GM18526 (cell line): ENCODE data around the gene ZNF470.

Experiments
- POLR2A ChIP-seq: IDR thresholded peaks from 3 replicates; pipeline ENCODE4 v1.6.1; 2011; ENCODE audit not compliant: insufficient read length; ENCODE audit errors: extremely low read depth

The ZNF470 gene

DNA sequence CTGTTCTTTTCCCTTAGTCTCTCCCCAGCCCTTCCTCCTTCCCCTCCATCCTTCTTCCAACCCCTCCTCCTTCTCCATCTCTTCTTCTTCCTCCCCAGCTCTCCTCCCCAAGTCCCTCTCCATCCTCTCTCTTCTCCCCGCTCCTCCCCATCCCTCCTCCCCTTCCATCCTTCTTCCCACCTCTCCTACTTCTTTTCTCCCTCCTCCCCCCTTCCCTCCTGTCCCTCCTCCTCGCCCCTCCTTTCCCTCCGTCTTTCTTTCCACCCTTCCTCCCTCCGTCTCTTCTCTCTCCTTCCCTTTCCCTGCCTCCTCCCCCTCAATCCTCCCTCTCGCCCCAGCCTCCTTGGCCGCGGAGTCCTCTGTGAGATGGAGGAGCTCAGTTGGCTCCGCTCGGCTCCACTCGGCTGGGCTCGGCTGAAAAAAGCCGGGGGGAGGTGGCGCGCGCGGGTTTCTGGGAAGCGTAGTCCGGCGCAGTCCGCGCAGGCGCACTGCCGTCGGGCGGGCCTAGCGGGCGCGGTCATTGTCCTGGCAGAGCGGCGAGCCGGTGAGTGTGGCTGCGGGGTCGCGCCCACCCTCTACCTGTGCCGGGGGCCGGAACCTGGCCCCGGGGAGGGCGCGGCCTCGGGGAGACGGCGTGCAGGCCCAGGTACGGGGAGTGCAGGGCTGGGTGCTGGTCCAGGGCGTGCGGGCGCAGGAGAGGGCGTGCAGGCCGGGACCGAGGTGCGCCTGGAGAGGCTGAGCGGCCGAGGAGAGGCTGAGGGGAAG is 27.7 kb downstream of the ZNF470 start, which contains the start of gene ZNF71:
TSS of gene ZNF71 (plus strand) at position 520 of the 765 bp plus-strand sequence. CDS start 6,257 bp downstream, outside the sequence.
- no peak for TF ChIP-seq POLR2A

DNA sequence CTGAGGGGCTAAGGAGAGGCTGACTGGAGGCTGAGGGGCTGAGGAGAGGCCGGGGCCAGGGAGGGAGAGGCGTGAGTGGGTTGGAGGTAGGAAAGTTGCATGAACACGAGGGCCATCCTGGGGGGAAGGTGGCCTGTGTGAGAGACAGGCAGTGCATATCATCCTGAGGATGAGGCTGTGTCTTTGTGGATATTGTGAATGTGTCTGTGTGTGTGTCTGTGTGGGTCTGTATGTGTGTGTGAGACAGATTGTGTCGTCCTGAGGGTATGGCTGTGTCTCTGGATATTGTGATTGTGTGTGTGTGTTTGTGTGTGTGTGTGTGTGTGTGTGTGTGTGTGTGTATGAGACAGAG is 28.3 kb downstream of the ZNF470 start:
- no peak for TF ChIP-seq POLR2A

DNA sequence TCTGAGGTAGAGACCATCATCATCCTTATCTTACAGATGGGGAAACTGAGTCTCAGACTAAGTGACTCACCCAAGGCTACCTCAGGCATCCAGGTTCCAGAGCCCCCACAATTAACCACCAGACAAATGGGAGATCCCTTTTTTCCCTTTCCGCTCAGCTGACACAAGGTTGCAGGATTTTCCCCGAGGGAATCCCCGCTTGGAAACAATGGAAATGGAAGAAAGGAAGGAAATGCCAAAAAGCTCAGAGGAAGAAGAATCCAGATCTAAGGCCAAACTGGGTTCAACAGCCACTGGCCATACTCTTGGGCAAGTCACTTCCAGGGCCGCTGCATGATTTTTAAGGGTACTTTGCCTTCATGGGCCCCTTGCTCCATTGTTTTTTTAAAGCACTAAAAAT is 29.4 kb downstream of the ZNF470 start:
- TF ChIP-seq POLR2A, result no peak

DNA sequence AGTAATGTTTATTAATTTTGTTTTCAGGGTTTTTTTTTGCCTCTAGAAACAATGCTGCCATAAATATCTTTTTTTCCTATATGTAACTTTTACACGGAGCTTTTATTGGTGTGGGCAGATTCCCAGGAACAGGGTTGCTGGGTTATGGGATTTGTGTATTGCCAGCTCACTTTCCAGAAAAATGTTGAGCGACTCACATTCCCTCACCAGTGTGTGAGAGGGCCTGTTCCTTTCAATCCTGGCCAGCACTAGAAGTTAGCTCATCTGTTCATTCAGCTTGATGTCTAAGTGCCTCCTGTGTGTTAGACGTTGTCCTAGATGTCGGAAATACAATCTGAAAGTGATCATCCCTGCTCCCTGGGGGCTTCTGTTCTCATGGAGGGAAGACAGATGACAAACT is 30.4 kb downstream of the ZNF470 start:
- no peak for TF ChIP-seq POLR2A

DNA sequence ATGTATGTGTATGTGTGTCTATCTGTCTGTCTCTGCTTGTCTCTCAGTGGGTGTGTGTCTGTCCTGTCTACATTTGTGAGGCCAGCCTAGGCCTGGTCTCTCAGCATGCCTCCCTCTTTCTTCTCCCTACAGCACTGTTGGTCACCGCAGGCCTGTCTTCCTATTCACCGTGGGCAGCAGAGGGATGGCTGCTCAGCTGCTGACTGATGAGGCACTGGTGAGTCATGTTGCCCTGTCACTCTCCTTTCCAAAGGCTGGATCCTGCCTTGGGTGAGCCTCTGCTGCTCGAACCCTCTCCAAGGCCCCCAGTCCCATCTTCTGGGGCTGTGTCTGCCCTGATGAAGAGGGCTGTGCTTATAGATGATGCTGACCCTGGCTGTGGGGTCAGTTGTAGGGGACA is 34.1 kb downstream of the ZNF470 start:
- TF ChIP-seq POLR2A, result no peak

DNA sequence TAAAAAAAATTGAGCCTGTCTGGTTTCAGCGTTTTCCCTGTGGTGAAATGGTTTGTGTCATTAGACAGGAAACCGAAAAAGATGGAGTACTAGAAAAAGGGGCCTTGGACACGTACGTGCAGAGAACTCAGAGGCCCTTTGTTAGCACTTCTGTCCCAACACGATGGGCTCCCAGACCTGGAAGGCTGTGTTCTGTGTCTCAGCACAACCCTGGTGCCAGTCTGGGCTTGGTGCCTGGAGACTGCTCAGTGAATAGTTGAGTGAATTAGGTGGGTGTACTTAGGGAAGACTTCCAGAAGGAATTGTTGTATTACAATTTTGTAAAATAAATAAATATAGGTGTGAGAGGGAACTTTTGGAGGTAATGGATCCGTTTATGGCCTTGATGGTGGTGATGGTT is 36.6 kb downstream of the ZNF470 start:
- no peak for TF ChIP-seq POLR2A

DNA sequence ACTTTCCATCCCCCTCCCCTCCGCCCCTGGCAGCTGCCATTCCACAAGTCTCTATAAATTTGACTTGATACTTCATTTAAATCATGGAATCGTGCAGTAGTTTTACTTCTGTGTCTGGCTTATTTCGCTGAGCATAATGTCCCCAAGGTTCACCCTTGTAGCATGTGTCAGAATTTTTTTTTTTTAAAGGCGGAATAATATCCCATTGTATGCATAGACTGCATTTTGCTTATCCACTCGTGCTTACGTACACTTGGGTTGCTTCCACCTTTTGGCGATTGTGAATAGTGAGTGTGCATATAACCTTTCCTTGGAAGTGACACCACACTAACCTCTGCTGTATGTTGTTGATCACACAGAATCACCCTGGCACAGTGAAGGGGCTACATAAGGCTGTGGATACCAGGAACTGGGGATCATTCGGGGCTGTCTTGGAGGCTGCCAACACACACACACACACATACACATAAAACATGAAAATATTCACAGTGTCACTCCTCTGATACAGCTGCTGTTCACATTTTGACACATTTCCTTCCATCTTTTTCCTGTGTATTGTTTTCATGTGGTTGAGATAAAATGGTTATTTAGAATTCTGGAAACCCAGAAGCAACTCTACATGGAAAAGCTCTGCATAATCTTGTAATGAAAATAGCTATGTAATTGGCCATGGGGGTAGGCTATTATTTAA is 41.2 kb downstream of the ZNF470 start:
- TF ChIP-seq POLR2A, result no peak

DNA sequence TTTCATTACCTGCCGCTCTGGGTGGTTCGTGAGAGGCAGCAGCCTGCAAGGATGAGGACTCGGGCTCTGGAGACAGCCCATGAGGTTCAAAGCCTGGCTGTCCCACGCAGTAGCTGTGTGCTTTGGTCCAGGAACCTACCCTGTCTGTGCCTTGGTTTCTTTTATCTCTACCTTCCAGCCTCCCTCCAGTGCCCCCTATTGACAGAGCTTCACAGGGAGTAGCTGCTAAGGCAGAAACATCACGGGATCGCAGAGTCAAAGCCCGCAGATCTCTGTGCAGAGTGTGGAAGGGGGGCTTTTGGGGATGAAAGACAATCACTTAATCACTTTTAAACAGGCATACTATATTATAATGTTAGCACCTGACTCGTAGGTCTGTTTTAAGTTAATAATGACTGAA is 44.0 kb downstream of the ZNF470 start:
- TF ChIP-seq POLR2A, result no peak

DNA sequence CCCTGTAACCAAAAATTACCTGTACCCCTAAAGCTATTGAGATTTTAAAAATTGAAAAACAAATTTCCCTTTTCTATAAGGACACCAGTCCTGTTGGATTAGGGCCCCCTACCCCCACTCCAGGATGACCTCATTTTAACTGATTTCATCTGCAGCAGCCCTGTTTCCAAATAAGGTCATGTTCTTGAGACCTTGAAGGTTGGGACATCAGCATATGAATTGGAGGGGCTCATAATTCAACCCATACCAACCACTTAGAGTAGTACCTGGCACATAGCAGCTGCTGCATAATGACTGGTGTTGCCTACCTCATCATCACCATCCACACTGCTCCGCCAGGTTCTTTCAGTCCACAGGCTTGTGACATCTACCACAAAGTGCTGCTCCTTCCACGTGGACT is 45.5 kb downstream of the ZNF470 start:
- no peak for TF ChIP-seq POLR2A

DNA sequence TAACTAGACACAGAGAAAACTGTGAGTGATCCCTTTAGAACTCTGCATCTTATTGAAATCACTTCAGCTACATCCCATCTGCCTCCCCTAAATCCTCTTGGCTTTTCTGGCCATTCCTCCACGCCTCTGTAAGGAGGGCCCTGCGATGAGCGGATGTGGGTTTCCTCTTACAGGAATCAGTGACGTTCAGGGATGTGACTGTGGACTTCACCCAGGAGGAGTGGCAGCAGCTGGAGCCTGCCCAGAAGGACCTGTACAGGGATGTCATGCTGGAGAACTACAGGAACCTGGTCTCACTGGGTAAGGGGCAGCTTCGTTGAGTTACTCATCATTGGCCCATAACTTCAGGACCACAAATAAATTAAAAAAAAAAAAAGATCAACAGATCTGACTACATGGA is 46.4 kb downstream of the ZNF470 start:
- no peak for TF ChIP-seq POLR2A

DNA sequence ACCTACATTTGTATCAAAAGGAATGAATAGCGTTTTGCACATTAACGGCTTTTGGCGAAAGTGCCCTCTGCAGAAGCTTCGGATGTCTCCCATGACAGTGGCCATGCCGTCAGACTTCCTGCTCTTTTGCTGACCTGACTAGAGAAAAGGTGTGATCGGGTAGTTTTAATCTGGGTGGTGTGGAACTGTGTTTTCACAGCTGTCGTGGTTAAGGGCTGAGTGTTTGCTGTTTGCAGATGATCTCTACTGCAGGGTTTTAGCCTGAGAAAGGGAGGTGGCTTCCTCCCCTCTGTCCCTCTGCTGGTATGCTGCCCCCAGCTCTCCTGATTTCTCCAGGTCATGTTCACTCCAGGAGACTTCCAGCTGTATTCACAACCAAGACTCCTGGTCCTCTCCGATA is 50.3 kb downstream of the ZNF470 start:
- no peak for TF ChIP-seq POLR2A

DNA sequence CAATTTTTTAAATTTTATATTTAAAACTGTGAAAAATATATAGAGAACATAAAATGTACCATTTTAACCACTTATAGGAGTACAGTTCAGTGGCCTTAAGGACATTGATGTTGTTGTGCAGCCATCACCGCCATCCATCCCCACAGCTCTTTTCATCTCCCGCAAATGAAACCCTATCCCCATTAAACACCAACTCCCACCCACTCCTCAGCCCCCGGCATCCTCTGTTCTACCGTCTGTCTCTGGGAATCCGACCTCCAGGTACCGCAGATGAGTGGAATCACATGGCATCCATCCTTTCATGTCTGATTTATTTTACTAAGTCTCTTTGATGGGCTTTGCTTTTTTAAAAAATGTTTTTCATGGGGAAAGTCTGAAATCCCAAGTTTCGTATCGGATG is 51.9 kb downstream of the ZNF470 start:
- no peak for TF ChIP-seq POLR2A

DNA sequence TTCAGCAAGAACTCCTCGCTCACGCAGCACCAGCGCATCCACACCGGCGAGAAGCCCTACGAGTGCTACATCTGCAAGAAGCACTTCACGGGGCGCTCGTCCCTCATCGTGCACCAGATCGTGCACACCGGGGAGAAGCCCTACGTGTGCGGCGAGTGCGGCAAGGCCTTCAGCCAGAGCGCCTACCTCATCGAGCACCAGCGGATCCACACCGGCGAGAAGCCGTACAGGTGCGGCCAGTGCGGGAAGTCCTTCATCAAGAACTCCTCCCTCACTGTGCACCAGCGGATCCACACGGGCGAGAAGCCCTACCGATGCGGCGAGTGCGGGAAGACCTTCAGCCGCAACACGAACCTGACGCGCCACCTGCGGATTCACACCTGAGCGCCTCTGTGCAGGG is 55.1 kb downstream of the ZNF470 start:
- no peak for TF ChIP-seq POLR2A

DNA sequence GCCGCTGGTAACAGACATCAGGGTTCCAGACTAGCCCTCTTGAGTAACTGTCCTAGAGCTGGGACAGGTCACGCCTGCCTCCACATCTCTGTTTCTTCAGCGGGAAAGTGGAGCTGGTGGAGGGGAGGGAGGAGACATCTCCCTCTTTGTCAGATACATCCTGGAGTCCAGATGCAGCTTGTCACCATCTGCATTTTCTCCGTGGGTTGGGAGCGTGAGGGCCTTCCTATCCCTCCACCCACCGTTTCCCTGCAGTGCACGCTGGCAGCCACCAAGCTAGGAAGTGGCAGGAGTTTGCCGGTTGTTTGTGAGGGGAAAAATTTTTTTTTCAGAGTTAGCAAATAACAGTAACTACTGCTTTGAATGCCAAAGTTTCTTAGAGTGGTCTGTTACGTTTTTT is 55.7 kb downstream of the ZNF470 start:
- no peak for TF ChIP-seq POLR2A

DNA sequence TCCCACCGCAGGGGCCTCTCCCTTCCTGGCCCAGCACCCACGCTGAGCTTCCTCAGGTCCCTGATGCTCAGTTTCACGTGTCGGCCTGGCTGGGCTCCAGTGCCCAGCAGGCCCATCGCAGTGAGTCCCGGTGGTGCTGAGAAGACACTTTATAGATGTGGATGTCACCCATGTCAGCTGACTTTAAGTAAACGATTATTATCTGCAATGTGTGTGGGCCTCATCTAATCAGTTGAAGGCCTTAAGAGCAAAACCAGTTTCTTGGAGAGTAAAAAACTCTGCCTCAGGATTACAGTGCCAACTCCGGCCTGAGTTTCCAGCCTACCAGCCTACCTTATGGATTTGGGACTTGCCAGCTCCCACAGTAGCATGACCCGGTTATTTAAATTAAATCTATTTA is 58.4 kb downstream of the ZNF470 start:
- no peak for TF ChIP-seq POLR2A

DNA sequence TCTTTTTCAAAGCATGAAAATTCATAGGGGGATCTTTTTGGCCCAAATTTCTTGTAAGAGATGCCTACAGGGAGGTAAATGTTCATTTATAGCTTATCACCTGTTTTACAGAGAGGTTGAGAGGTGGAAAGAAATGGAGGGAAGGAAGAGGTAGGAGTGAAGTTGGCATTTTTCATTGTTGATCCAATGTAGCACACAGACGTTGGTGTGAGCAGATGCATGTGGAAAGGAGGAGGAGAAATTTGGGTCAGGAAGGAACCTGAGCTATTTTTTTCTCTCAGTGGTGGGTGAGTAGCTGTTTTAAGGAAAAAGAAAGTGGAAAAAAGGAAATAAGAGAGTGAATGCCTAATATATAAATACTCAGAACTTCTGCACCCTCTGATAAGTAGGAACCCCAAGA is 65.8 kb downstream of the ZNF470 start:
- TF ChIP-seq POLR2A, result no peak

DNA sequence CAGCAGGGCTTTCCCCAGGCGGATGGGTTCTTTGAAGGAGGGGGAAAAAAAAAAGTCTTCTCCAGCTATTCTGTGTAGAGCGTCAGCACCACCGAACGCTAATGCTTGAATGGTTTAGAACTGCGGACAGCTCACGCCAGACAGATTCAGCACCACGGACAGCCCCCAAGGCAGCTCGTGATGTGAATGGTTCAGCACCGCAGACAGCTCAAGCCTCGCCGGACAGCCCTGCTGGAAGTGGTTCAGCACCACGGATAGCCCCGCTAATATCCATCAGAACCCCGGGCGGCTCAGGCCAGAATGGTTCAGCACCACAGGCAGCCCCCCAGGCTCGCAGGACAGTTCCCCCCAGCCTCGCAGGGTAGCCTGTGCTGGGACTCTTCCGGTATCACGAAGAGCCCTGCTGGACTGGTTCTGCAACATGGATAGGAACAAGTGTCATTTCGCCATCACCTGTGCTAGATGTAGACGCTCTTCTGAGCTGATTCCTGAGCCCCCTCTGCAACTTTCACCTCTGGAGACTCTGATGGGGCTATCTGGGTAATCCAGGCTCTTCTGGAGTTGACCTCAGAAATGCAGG is 70.8 kb downstream of the ZNF470 start:
- no peak for TF ChIP-seq POLR2A
